HG03565 (cell line): ENCODE measurements around the gene ABHD2.
"Not testable (repeated sequence)": the region's sequence is repeated elsewhere in the genome, so short reads cannot be mapped to it uniquely, and the experiment has no call there.

Experiments used
- ATAC-seq: cut with Tn5 transposase; IDR thresholded peaks from one replicate; pipeline ENCODE4 v1.9.1; 2021; ENCODE audit warnings: mild to moderate bottlenecking, moderate library complexity; ENCODE audit not compliant: unreplicated experiment

ABHD2 gene

DNA sequence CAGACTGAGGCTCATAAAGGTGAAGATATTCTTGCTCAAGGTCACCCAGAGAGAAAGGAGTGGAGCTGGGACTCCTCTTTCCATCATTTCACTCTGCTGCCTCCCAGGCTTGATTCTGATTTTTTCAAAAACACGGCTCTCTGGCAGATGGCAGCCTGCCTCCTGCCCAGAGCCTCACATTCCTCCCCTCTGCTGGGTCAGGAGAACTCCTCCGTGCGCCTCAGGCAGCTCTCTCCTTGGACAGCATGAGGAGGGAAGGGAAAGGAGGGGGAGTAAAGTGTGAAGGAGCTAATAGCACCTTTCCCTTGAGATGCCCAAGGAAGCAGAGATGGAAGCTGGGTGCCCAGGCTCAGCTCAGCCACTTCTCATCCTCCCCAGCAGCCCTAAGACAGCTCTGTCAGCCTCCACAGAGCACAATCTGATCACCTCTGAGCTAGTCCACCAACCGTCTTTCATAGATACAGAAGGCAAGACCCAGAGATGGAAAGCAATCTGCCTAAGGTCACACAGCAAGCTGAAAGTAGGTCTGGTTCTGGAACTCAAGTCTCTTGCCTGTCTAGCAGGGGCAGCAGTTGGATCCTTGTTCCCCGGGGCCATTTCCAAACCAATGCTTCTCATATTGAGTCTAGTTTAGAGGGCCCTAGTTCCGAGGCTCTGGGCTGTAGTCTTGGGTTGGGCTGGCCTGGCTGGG is 129.6 kb downstream of the ABHD2 start:
- ATAC-seq, result no peak

GRCh38 chr15:89218531-89218930 is 130.3 kb downstream of the ABHD2 start:
- no peak for ATAC-seq

GRCh38 chr15:89221543-89221942 is 133.3 kb downstream of the ABHD2 start, which contains the start of gene RLBP1:
Gene RLBP1 (minus strand): TSS chr15:89221579. CDS start chr15:89218975, 2,604 bp downstream.
- ATAC-seq, result no peak

- ATAC-seq, result no peak
These were observed 137.3 kb downstream of the ABHD2 start for GRCh38 chr15:89225588-89225987.

- no peak for ATAC-seq
These were observed 138.3 kb downstream of the ABHD2 start for GRCh38 chr15:89226359-89227221.

DNA sequence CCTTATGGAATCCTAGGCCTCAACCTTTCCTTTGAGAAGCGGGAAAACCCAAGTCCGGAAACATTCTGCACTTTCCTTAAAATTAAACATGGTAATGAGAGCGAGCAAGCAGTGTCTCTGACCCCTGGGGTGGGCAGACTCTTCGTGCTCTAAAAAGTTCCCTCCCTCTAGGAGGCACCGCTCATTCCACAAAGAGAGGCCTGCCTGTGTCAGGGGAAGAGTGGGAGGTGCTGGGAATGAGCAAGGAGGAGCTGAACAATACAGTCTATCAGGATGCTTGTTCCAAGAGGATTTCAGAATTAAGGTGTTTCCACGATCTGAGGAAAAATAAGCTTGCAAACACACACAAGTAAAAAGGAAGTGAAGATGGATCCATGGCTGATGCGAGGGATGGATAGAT is 139.2 kb downstream of the ABHD2 start:
- ATAC-seq, result no peak

DNA sequence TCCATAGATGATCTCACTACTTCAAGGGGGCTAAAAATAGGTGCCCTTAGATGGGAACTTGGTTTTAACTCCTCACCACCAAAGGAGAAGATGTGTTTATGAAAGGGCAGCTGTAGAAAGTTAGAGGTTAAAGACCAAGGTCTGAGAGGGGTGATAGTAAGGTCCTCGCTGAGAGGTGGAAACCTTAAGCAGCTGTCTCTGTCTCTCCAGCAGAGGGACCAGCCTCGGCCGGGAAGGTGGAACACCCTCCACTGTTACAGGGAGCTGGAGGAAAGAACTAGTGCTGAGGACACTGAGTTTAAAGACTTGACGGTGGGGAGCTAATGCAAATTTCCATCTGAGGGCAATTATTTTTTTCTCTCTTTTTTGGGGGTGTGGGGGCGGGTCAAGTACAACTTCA is 142.0 kb downstream of the ABHD2 start:
- no peak for ATAC-seq

- ATAC-seq, result no peak
These were observed 143.6 kb downstream of the ABHD2 start for GRCh38 chr15:89231832-89232231.

DNA sequence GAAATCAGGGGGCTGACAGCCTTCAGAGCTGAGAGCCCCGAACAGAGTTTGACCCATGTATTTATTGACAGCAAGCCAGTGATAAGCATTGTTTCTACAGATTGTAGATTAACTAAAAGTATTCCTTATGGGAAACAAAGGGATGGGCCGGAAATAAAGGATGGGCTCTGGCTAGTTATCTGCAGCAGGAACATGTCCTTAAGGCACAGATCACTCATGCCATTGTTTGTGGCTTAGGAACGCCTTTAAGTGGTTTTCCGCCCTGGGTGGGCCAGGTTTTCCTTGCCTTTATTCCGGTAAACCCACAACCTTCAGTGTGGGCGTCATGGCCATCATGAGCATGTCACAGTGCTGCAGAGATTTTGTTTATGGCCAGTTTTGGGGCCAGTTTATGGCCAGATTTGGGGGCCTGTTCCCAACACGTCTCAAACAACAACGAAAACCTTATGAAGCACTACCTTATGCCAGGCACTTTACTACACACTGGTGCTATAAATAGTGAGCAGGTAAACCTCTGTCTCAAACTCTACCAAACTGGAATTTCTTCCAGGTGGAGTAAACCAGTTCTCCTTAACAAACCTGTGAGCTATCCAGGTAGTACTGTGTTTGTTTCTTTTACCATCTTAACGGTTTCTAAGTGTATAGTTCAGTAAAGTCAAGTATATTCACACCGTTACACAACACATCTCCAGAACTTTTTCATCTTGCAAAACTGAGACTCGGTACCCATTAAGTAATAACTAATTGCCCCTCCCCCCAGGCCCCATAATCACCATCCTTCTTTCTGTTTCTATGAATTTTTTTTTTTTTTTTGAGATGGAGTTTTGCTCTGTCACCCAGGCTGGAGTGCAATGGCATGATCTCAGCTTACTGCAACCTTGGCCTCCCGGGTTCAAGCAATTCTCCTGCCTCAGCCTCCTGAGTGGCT is 151.9 kb downstream of the ABHD2 start:
- ATAC-seq, result not testable (repeated sequence)

GRCh38 chr15:89243046-89243690 is 154.9 kb downstream of the ABHD2 start:
- ATAC-seq, result no peak

DNA sequence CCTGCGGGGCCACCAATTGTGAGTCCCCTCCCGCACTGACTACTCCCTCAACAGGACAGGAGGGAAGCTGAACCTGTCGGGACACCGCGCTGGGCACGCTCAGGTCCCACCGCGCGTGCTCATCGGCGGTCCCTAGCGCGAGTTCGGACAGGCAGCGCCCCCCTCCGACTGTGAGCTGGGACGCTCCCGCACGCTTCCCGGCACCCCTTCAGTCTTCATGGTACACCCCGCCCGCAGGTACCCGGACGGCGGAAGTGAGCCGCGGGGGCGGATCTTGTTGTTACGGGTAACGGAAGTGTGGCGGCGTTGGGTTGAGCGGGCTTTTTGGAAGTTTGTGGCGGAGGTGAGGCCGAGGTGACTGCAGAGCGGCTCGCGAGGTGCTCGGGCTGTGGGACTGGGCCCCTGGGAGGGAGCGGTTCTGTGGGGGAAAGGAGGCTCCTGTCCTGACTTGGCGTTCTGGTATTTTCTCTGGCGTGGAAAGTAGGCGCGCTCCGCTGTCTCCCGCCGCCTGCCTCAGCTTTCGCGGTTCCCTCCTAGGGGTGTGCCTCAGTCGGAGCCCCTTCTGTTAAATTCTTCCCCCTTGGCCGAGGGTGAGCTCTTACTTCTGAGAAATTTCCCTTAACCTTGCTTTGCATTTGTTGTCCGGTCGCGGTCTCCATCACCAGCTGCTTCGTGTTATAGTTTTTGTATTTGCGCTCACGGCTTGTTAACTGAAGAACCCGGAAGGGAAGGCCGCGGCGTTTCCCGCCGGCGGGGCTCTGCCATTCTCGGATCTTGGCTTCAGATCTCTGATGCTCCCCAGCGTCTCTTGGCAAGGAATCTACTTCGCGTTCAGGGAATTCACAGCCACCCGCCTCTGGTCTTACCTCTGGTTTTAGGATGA is 155.7 kb downstream of the ABHD2 start, which contains the start of gene FANCI:
Gene FANCI (plus strand): TSS at position 289 of the 883 bp plus-strand sequence. CDS start 3,669 bp downstream, outside the sequence.
- peak; percentile 84 for ATAC-seq

DNA sequence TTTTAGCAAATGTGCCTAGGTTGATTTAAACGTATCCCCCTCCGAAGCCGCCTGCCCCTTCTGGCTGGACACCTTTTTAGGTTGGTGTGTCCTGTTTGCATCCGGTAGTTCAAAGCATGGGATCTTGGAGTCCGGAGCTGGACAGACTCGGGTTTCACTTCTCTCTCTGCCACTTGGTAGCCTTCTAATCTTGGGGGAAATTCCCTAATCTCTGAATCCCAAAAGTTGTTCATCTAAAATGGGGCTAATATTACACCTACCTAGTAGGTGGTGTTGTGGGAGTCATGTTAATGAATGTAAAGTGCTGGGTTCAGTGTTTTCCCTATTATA is 156.3 kb downstream of the ABHD2 start:
- ATAC-seq, result peak; percentile 12

DNA sequence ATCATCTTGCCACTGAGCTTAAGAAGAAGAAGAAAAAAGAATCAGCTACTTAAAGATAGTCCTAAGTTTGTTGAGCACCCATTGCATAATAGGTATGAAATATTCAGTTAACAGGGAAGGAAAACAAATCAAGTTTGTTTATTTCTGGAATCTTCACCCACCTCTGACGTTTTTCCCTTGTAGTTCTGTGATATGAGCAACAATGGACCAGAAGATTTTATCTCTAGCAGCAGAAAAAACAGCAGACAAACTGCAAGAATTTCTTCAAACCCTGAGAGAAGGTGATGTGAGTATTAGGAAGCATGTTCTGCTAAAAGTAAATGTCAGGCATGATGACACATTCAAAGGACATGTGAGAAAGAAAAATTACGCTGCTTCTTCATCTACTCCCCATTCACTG is 159.2 kb downstream of the ABHD2 start:
- ATAC-seq, result no peak

DNA sequence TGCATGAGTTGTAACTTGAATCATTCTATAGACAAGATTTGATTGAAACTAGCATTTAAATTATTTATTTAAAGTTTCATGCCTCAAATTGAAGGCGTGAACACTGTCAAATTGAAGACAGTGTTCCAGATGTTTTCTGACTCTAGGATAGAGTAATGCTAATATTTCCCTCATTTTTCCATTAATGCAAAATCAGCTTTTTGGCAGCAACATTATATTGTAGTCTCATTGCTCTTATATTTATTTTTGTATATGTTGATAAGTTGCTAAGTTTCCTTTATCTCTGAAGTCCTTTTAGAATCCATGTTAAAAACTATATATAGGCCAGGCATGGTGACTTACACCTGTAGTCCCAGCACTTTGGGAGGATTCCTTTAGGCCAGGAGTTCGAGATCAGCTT is 160.3 kb downstream of the ABHD2 start:
- no peak for ATAC-seq

GRCh38 chr15:89250142-89250541 is 161.9 kb downstream of the ABHD2 start:
- ATAC-seq, result not testable (repeated sequence)
